Activated CD8-positive, alpha-beta T cell treated with anti-CD3 and anti-CD28 coated beads, Interleukin-2, amount 10 ng/mL, durations not matched to agents 7 days and 5 days (primary cell): ENCODE data around the gene TBC1D32. TPM values are rescaled to one million over a fixed set of nuclear protein-coding genes. Genes with fewer than 3 reads are reported as not detected.

Experiments
- ATAC-seq: fragments of 150-1000 bp; cut with Tn5 transposase; one replicate; pipeline ENCODE4 v1.10.0; 2021; ENCODE audit warnings: moderate library complexity
- CTCF ChIA-PET: fragments of 350-600 bp; sonication (Branson Sonifier 250); formaldehyde crosslinking; loops from one replicate; lab custom pipeline; 2021; ENCODE audit warnings: antibody characterized with exemption; lab: Charles Lee
- POLR2A ChIA-PET: fragments of 350-600 bp; sonication (Branson Sonifier 250); formaldehyde crosslinking; loops from one replicate; lab custom pipeline; 2021; ENCODE audit warnings: antibody characterized with exemption; lab: Charles Lee
- DNase-seq: peaks from one replicate; pipeline ENCODE4 v3.0.0-alpha.2; 2020
- H3K27ac Mint-ChIP-seq: one replicate; pipeline ENCODE4 v1.8.0; 2021; ENCODE audit warnings: mild to moderate bottlenecking, mixed read lengths
- H3K27me3 Mint-ChIP-seq: one replicate; pipeline ENCODE4 v1.8.0; 2021; ENCODE audit warnings: low read depth, mixed read lengths
- H3K36me3 Mint-ChIP-seq: one replicate; pipeline ENCODE4 v1.8.0; 2021; ENCODE audit warnings: low read depth, mixed read lengths
- H3K4me1 Mint-ChIP-seq: one replicate; pipeline ENCODE4 v1.8.0; 2021; ENCODE audit warnings: low read depth, mixed read lengths
- H3K4me3 Mint-ChIP-seq: one replicate; pipeline ENCODE4 v1.8.0; 2021; ENCODE audit warnings: mild to moderate bottlenecking, mixed read lengths
- H3K9me3 Mint-ChIP-seq: one replicate; pipeline ENCODE4 v1.8.0; 2022; ENCODE audit warnings: mixed read lengths; ENCODE audit not compliant: insufficient read depth
- total RNA-seq, 2 experiments: library from RNA; stranded (reverse); gene quantifications; one replicate each; pipeline ENCODE4 v1.2.3, GENCODE V29; 2021

The TBC1D32 gene
- total RNA-seq, 2 experiments from 2014 or later, result 9.5 to 11.4 TPM

DNA sequence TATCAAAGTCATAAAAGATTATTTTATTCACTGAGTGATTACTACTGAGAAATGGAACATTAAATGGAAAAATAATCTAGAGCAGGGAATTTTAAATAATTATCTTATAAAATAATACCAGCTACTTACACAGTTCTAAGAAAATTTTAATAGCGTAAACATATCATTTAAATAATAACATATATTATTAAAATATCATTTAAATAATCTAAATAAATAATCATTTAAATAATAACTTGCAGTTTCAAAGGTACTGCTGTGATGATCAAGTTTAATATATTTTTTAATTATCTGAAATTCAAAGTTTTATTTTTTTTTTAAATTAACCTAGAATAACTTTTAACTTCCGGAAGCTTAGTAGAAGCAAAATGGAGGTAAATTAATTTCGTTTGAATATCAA, 301.2 kb downstream of the TBC1D32 start:
- H3K27ac Mint-ChIP-seq, result no peak overlapping the region
- no peaks in the 10 kb centered on the region for H3K9me3 Mint-ChIP-seq
- H3K4me3 Mint-ChIP-seq, result no peak overlapping the region
- ChIA-PET POLR2A (no interaction called here), CTCF (no interaction called here)
- DNase-seq (no peak), ATAC-seq (no peak)
- H3K4me1 Mint-ChIP-seq, result no peaks in the 10 kb centered on the region
- no peaks in the 10 kb centered on the region for H3K36me3 Mint-ChIP-seq
- H3K27me3 Mint-ChIP-seq, result no peaks in the 10 kb centered on the region

- H3K27ac Mint-ChIP-seq, result no peak overlapping the region
- no peaks in the 10 kb centered on the region for H3K27me3 Mint-ChIP-seq
- H3K36me3 Mint-ChIP-seq, result no peaks in the 10 kb centered on the region
- H3K4me3 Mint-ChIP-seq, result no peak overlapping the region
- H3K4me1 Mint-ChIP-seq, result no peaks in the 10 kb centered on the region
- H3K9me3 Mint-ChIP-seq, result no peaks in the 10 kb centered on the region
- ChIA-PET POLR2A (no interaction called here), CTCF (no interaction called here)
- DNase-seq (no peak), ATAC-seq (no peak)
Observed at GRCh38 chr6:121032268-121033006, 301.8 kb downstream of the TBC1D32 start.

Other genes with a start within 250 kb of the TBC1D32 start
- gene GJA1, start 101.2 kb upstream of the TBC1D32 start, total RNA-seq, result not detected